Fibroblast of pulmonary artery (primary cell): ENCODE measurements around the gene C1QTNF1.

Experiments used
- DNase-seq: peaks from one replicate; pipeline ENCODE4 v3.0.0-alpha.2; 2010; ENCODE audit warnings: low read depth
- H3K4me3 ChIP-seq: replicated peaks from 2 replicates; pipeline ENCODE4 v1.5.1; 2011; ENCODE audit warnings: low read depth, mild to moderate bottlenecking, control low read depth, low read length, moderate library complexity
- TF ChIP-seq, protein P1 (sequence below): IDR thresholded peaks from 2 replicates; pipeline ENCODE4 v1.5.1; 2011; ENCODE audit warnings: mild to moderate bottlenecking, control low read depth, low read length, inconsistent platforms; ENCODE audit errors: missing control alignments

Gene C1QTNF1, protein sequence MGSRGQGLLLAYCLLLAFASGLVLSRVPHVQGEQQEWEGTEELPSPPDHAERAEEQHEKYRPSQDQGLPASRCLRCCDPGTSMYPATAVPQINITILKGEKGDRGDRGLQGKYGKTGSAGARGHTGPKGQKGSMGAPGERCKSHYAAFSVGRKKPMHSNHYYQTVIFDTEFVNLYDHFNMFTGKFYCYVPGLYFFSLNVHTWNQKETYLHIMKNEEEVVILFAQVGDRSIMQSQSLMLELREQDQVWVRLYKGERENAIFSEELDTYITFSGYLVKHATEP

DNA sequence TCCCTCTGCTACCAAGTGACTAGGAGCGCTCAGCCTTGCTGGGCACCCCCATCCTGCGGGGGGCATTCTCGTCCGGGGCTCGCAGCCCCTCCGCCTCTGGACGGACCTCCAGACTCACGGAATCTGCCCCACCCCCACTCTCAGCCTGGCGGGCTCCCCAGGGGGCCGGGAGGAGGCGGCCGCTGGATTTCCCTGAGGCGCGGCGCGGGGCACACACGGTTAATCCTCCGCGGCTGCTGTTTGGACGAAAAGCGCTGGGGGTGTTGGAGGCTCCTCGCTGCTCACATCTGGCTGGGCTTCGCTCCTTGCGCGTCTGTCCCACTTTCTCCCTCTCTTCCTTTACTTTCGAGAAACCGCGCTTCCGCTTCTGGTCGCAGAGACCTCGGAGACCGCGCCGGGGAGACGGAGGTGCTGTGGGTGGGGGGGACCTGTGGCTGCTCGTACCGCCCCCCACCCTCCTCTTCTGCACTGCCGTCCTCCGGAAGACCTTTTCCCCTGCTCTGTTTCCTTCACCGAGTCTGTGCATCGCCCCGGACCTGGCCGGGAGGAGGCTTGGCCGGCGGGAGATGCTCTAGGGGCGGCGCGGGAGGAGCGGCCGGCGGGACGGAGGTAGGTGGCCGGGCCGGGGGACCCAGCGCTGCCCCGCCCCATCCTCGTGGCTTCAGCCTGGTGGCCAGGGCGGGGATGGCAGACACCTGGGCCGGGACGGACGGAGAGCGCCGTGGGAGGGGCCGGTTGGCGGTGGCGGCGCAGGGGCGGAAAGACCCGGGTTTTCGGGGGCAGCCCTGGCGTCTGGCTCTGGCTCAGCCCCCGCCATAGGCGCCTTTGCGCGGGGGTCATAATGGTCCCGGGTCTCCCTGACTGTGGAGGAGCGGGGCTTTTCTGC is at the start of gene C1QTNF1:
TSS of gene C1QTNF1 (plus strand) at position 284 of the 886 bp plus-strand sequence. CDS start 19,800 bp downstream, outside the sequence.
- H3K4me3 ChIP-seq, result peak within 1 kb of the TSS; percentile 86
- TF ChIP-seq, protein P1, sequence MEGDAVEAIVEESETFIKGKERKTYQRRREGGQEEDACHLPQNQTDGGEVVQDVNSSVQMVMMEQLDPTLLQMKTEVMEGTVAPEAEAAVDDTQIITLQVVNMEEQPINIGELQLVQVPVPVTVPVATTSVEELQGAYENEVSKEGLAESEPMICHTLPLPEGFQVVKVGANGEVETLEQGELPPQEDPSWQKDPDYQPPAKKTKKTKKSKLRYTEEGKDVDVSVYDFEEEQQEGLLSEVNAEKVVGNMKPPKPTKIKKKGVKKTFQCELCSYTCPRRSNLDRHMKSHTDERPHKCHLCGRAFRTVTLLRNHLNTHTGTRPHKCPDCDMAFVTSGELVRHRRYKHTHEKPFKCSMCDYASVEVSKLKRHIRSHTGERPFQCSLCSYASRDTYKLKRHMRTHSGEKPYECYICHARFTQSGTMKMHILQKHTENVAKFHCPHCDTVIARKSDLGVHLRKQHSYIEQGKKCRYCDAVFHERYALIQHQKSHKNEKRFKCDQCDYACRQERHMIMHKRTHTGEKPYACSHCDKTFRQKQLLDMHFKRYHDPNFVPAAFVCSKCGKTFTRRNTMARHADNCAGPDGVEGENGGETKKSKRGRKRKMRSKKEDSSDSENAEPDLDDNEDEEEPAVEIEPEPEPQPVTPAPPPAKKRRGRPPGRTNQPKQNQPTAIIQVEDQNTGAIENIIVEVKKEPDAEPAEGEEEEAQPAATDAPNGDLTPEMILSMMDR, result no peak
- peak; percentile 75 for DNase-seq

DNA sequence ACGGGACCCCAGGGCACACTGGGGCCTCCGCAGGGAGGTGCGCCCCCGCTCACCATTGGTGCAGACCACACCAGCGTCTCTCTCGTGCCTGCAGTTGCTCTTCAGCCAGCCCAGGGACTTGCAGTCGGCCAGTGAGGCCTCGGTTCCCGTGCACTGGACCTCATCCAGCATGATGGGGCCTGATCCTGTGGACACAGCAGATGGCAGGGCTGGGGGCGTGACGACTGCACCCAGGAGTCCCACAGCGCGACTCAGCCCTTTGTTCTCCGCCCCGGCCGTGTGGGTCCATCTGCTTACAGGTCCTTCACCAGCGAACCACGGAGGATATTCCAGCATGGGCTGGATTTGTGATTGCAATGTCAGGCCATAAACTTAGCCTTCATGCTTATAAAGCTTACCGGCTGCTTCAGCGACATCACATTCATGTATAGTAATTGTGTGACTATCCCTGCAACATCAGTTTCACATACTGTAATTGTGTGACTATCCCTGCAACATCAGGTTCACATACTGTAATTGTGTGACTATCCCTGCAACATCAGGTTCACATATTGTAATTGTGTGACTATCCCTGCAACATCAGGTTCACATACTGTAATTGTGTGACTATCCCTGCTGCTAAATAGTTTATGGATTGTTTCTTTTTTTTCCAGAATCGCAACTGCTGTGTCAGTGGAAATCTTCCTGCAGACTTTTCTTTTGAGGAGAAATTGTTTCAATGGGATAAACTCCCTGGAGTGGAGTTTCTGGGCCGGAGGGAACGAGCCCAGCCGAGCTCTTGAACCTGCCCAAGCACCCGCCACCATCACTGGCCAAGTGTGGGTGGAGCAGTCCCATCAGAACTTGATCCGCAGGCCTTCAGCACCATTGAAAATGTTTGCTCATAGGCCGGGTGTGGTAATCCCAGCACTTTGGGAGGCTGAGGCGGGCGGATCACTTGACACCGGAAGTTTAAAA is 49.1 kb upstream of the C1QTNF1 start:
- TF ChIP-seq, protein P1, result no peak
- peak; percentile 80 for DNase-seq
- peak overlapping the region; percentile 7 for H3K4me3 ChIP-seq

- no peak overlapping the region for H3K4me3 ChIP-seq
- TF ChIP-seq, protein P1, result no peak
Measured at GRCh38 chr17:78976907-78977680, 46.9 kb upstream of the C1QTNF1 start.

DNA sequence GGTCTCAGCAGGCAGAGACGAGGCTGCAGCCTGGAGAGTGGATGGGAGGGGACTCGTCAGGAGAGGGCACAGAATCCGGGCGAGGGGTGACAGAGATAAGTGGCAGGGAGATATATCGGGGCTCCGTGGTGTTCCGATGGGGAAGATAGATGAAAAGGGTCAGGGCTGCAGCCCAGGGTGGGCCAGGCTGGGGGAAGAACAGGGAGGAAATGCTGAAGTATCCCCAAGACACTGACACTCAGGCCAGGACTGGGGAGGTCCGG is 46.4 kb upstream of the C1QTNF1 start:
- DNase-seq, result no peak
- TF ChIP-seq, protein P1, result no peak
- no peak overlapping the region for H3K4me3 ChIP-seq

More at GRCh38 chr17:78976907-78977680, 46.9 kb upstream of the C1QTNF1 start:
- no peak for DNase-seq

GRCh38 chr17:78977997-78978973 is 45.7 kb upstream of the C1QTNF1 start:
- no peak overlapping the region for H3K4me3 ChIP-seq
- no peak for DNase-seq
- TF ChIP-seq, protein P1, result no peak
